Measurements from ENCODE around the gene NDUFA7.
A peak's percentile ranks its signal among the peaks of the same experiment; 100 is the strongest.
"Not testable (repeated sequence)": the region's sequence is repeated elsewhere in the genome, so short reads cannot be mapped to it uniquely, and the experiment has no call there.

NDUFA7 gene

GRCh38 chr19:8321067-8321985 lies at the start of gene NDUFA7, which contains the start of gene RPS28:
NDUFA7 (minus strand) TSS chr19:8321375; CDS start chr19:8321358, 17 bp downstream.
RPS28 (plus strand) TSS chr19:8321496; CDS start chr19:8321531, 35 bp downstream.
- peak; percentile 88 for DNase-seq

GRCh38 chr19:8370176-8371010 lies 49.2 kb upstream of the NDUFA7 start:
- no peak for DNase-seq

GRCh38 chr19:8367327-8368001 lies 46.3 kb upstream of the NDUFA7 start:
- peak; percentile 53 for DNase-seq

- DNase-seq = no peak
These were observed 45.8 kb upstream of the NDUFA7 start for GRCh38 chr19:8366961-8367326.

GRCh38 chr19:8366121-8366581 lies 45.0 kb upstream of the NDUFA7 start:
- no peak for DNase-seq

GRCh38 chr19:8363803-8364771 lies 42.9 kb upstream of the NDUFA7 start, which contains the start of gene ANGPTL4:
ANGPTL4 (plus strand) TSS chr19:8364155; CDS start chr19:8364322, 167 bp downstream.
- DNase-seq = no peak

- DNase-seq = peak; percentile 39
These were observed 41.0 kb upstream of the NDUFA7 start for GRCh38 chr19:8361921-8362793.

- no peak for DNase-seq
These were observed 39.0 kb upstream of the NDUFA7 start for GRCh38 chr19:8360196-8360595.

GRCh38 chr19:8358948-8359347 lies 37.8 kb upstream of the NDUFA7 start:
- no peak for DNase-seq

GRCh38 chr19:8357007-8357521 lies 35.9 kb upstream of the NDUFA7 start:
- DNase-seq = no peak

- DNase-seq = no peak
These were observed 34.6 kb upstream of the NDUFA7 start for GRCh38 chr19:8355631-8356402.

GRCh38 chr19:8352845-8353244 lies 31.7 kb upstream of the NDUFA7 start:
- not testable (repeated sequence) for DNase-seq

GRCh38 chr19:8352134-8352827 lies 31.1 kb upstream of the NDUFA7 start:
- DNase-seq = no peak

GRCh38 chr19:8349629-8350372 lies 28.6 kb upstream of the NDUFA7 start:
- not testable (repeated sequence) for DNase-seq

- DNase-seq = no peak
These were observed 22.3 kb upstream of the NDUFA7 start for GRCh38 chr19:8343483-8343844.

- DNase-seq = peak; percentile 68
These were observed 21.7 kb upstream of the NDUFA7 start, which contains the start of gene KANK3 for GRCh38 chr19:8342684-8343482. KANK3 (minus strand) TSS chr19:8343262; CDS start chr19:8337828, 5,434 bp downstream.

GRCh38 chr19:8342316-8342683 lies 21.1 kb upstream of the NDUFA7 start:
- no peak for DNase-seq

Data from NCI-H1694 (cell line).